NCI-H1930 (cell line): ENCODE results near the gene LRRC47.

ENCODE experiments used
- DNase-seq, 2 experiments: peaks; one replicate each; lab custom pipeline; 2025; lab: John Stamatoyannopoulos, UW

LRRC47 gene

GRCh38 chr1:3786468-3787348, 9.6 kb downstream of the LRRC47 start:
- no peak for DNase-seq

- no peak for DNase-seq
Measured at GRCh38 chr1:3785456-3786157, 10.7 kb downstream of the LRRC47 start.

- no peak for DNase-seq
Measured at GRCh38 chr1:3785045-3785444, 11.3 kb downstream of the LRRC47 start.

- DNase-seq = no peak
Measured at GRCh38 chr1:3783651-3784474, 12.4 kb downstream of the LRRC47 start.

- no peak for DNase-seq
Measured at GRCh38 chr1:3780901-3781300, 15.4 kb downstream of the LRRC47 start.

GRCh38 chr1:3779912-3780416, 16.3 kb downstream of the LRRC47 start:
- no peak for DNase-seq

GRCh38 chr1:3779265-3779911, 16.9 kb downstream of the LRRC47 start:
- DNase-seq = no peak

- no peak for DNase-seq
Measured at GRCh38 chr1:3778590-3779264, 17.6 kb downstream of the LRRC47 start.

- DNase-seq = no peak
Measured at GRCh38 chr1:3777647-3778589, 18.4 kb downstream of the LRRC47 start.

- no peak for DNase-seq
Measured at GRCh38 chr1:3777078-3777547, 19.2 kb downstream of the LRRC47 start.

- no peak for DNase-seq
Measured at GRCh38 chr1:3776231-3776961, 19.9 kb downstream of the LRRC47 start.

GRCh38 chr1:3775490-3776230, 20.6 kb downstream of the LRRC47 start:
- DNase-seq = peak; percentile 61 to 65

- no peak for DNase-seq
Measured at GRCh38 chr1:3774946-3775489, 21.3 kb downstream of the LRRC47 start.

GRCh38 chr1:3774276-3774945, 21.9 kb downstream of the LRRC47 start:
- DNase-seq = no peak

GRCh38 chr1:3773572-3774275, 22.6 kb downstream of the LRRC47 start:
- DNase-seq = no peak

GRCh38 chr1:3772715-3773571, 23.4 kb downstream of the LRRC47 start, which contains the start of gene SMIM1:
Gene SMIM1, plus strand, starts transcription at chr1:3772749. Its CDS starts 2,625 bp downstream, at chr1:3775374.
- no peak for DNase-seq
